OCI-LY1 (cell line): ENCODE results near the gene IMPA2.

Source experiments
- EZH2 ChIP-seq: fragments of 200-600 bp; sonication (generic), shearing (Covaris generic); IDR thresholded peaks from 2 replicates; pipeline ENCODE4 v1.8.0; 2017; ENCODE audit warnings: borderline replicate concordance, mixed run types, mild to moderate bottlenecking, antibody characterized with exemption, low read length, moderate library complexity, mixed read lengths
- TF ChIP-seq, protein P1 (sequence below): fragments of 200-600 bp; sonication (generic), shearing (Covaris generic); IDR thresholded peaks from 2 replicates; pipeline ENCODE4 v1.5.1; 2017; ENCODE audit warnings: mild to moderate bottlenecking, antibody characterized with exemption, low read length, moderate library complexity, mixed read lengths

DNA sequence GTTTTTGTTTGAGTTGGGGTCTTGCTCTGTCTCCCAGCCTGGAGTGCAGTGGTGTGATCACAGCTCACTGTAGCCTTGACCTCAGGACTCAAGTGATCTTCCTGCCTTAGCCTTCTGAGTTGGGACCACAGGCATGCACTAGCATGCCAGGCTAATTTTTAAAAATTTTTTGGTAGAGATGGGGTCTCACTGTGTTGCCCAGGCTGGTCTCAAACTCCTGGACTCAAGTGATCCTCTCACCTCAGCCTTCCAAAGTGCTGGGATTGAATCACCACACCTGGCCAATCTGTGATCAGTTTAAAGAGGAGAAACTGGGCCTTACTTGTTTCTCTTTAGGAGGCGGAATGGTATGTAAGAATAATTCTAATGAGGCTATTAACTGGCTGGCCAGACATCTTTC, 49.9 kb downstream of the IMPA2 start:
- TF ChIP-seq, protein P1, sequence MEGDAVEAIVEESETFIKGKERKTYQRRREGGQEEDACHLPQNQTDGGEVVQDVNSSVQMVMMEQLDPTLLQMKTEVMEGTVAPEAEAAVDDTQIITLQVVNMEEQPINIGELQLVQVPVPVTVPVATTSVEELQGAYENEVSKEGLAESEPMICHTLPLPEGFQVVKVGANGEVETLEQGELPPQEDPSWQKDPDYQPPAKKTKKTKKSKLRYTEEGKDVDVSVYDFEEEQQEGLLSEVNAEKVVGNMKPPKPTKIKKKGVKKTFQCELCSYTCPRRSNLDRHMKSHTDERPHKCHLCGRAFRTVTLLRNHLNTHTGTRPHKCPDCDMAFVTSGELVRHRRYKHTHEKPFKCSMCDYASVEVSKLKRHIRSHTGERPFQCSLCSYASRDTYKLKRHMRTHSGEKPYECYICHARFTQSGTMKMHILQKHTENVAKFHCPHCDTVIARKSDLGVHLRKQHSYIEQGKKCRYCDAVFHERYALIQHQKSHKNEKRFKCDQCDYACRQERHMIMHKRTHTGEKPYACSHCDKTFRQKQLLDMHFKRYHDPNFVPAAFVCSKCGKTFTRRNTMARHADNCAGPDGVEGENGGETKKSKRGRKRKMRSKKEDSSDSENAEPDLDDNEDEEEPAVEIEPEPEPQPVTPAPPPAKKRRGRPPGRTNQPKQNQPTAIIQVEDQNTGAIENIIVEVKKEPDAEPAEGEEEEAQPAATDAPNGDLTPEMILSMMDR, result no peak
- TF ChIP-seq EZH2, result no peak
